Body of pancreas (tissue), 4 donors: Measurements from ENCODE around the gene ZCCHC7. TPM values are rescaled to one million over a fixed set of nuclear protein-coding genes. Genes with fewer than 3 reads are reported as not detected.

Experiments
- ATAC-seq: fragments of 150-250 bp; one replicate; pipeline ENCODE4 v1.9.1; 2016
- DNase-seq, 4 donors: peaks; one replicate each; pipeline ENCODE4 v3.0.0-alpha.2; 2019
- H3K27ac ChIP-seq, 4 donors: fragments of 200-600 bp; sonication (generic); 1 replicate in 3 of 4; 2 replicates in 1 of 4; pipeline versions ENCODE4 v1.5.1 to v1.6.1; 2016 to 2019; ENCODE audit warnings: mild to moderate bottlenecking in 1 of 4, mixed read lengths in 1 of 4, moderate library complexity in 1 of 4
- H3K27me3 ChIP-seq, 2 donors: fragments of 200-600 bp; sonication (generic); one replicate each; pipeline ENCODE4 v1.6.0; 2016; ENCODE audit warnings: mild to moderate bottlenecking in 1 of 2
- H3K36me3 ChIP-seq, 2 donors: fragments of 200-600 bp; sonication (generic); replicated peaks in 1 of 2; 2 replicates each; pipeline ENCODE4 v1.5.1; 2016; ENCODE audit warnings: low read depth in 2 of 2; ENCODE audit not compliant: insufficient read depth in 1 of 2
- H3K4me1 ChIP-seq: fragments of 200-600 bp; sonication (generic); one replicate; pipeline ENCODE4 v1.6.0; 2016
- H3K4me3 ChIP-seq, 2 donors: fragments of 200-600 bp; sonication (generic); 1 replicate in 1 of 2; 2 replicates in 1 of 2; pipeline ENCODE4 v1.5.1; 2016 to 2019
- H3K9me3 ChIP-seq, 3 donors: fragments of 200-600 bp; sonication (generic); 1 replicate in 2 of 3; 2 replicates in 1 of 3; pipeline ENCODE4 v1.5.1; 2016
- CTCF ChIP-seq, 7 experiments: fragments of 450-650 bp in 4 of 7; fragments of 200-600 bp in 3 of 7; sonication (generic) in 3 of 7; IDR thresholded peaks; one replicate each; pipeline ENCODE4 v1.5.1; 2016 to 2019; ENCODE audit warnings: antibody characterized with exemption in 7 of 7
- POLR2A ChIP-seq, 3 donors: fragments of 450-650 bp; IDR thresholded peaks; one replicate each; pipeline ENCODE4 v1.6.1; 2016; ENCODE audit warnings: antibody characterized with exemption in 3 of 3, mild to moderate bottlenecking in 2 of 3
- WGBS, 2 donors: methylation state at CpG; one replicate each; pipeline ENCODE4 v1.1.5; 2017; 5-methylcytosine and 5-hydroxymethylcytosine counted together
- intact Hi-C: fragments of 100-400 bp; cut with DNase I; formaldehyde crosslinking; loops from one replicate; pipeline ENCODE4 v1.15.1; 2023
- total RNA-seq, 2 donors: library from RNA; depleted of rRNA; stranded (reverse); fragments of >200 nt; gene quantifications; one replicate each; pipeline ENCODE4 v1.1.0, GENCODE V29; 2016

The ZCCHC7 gene
- total RNA-seq, 2 donors from 2014 or later = 10.1 to 18.1 TPM

DNA sequence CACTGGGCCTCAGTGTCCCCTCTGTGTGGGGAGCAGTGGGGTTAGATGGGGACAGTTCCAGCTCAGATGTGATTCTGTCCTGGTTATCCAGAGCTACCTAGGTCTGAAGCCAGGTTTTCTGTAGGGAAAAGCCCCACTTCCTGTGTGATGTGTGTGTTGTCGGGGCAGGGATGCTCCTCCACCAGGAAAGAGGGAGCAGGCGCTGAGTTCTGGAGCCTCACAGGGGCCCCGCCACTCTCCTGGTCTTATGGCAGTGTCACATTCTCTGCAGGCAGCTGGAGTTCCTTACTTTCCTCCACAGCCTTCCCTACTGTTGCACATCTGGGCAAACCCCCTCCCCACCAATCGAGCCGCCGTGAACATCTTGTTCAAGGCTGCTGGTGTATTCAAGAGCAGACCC is 263.0 kb downstream of the ZCCHC7 start:
- H3K4me1 ChIP-seq = no peaks in the 10 kb centered on the region
- no peak overlapping the region for H3K4me3 ChIP-seq
- intact Hi-C loops = no loop called here
- no peak for DNase-seq
- 87 to 90% methylated on average over 6 of the region's 6 CpGs for WGBS, 2 donors
- TF ChIP-seq CTCF (IDR thresholded peaks at IDR 0.05) = no peak
- TF ChIP-seq POLR2A (IDR thresholded peaks at IDR 0.05) = no peak
- no peak for ATAC-seq
- no peaks in the 10 kb centered on the region for H3K9me3 ChIP-seq
- no peaks in the 10 kb centered on the region for H3K27me3 ChIP-seq
- no peak overlapping the region for H3K27ac ChIP-seq
- H3K36me3 ChIP-seq = no peaks in the 10 kb centered on the region

GRCh38 chr9:37383876-37384746 is 263.7 kb downstream of the ZCCHC7 start:
- WGBS, 2 donors = 87 to 91% methylated on average over 12 of the region's 12 CpGs
- DNase-seq (no peak), ATAC-seq (no peak)
- H3K4me3 ChIP-seq = no peak overlapping the region
- H3K27me3 ChIP-seq = no peaks in the 10 kb centered on the region
- TF ChIP-seq CTCF (IDR thresholded peaks at IDR 0.05) = no peak
- TF ChIP-seq POLR2A (IDR thresholded peaks at IDR 0.05) = no peak
- H3K4me1 ChIP-seq = no peaks in the 10 kb centered on the region
- H3K27ac ChIP-seq = no peak overlapping the region
- H3K9me3 ChIP-seq = no peaks in the 10 kb centered on the region
- intact Hi-C loops = no loop called here
- H3K36me3 ChIP-seq = no peaks in the 10 kb centered on the region

GRCh38 chr9:37385286-37385685 is 264.9 kb downstream of the ZCCHC7 start:
- TF ChIP-seq CTCF (IDR thresholded peaks at IDR 0.05) = no peak
- no peak for TF ChIP-seq POLR2A (IDR thresholded peaks at IDR 0.05)
- H3K9me3 ChIP-seq = no peaks in the 10 kb centered on the region
- no peaks in the 10 kb centered on the region for H3K36me3 ChIP-seq
- 90 to 96% methylated on average over 6 of the region's 6 CpGs for WGBS, 2 donors
- H3K4me1 ChIP-seq = no peaks in the 10 kb centered on the region
- no peak overlapping the region for H3K27ac ChIP-seq
- H3K4me3 ChIP-seq = no peak overlapping the region
- DNase-seq (no peak), ATAC-seq (no peak)
- intact Hi-C loops = no loop called here
- no peaks in the 10 kb centered on the region for H3K27me3 ChIP-seq

GRCh38 chr9:37386988-37387387 is 266.6 kb downstream of the ZCCHC7 start:
- DNase-seq = no peak
- H3K27ac ChIP-seq = no peak overlapping the region
- no peaks in the 10 kb centered on the region for H3K9me3 ChIP-seq
- WGBS, 2 donors = 87 to 89% methylated on average over 10 of the region's 10 CpGs
- ATAC-seq = no peak
- intact Hi-C loops = no loop called here
- H3K27me3 ChIP-seq = no peaks in the 10 kb centered on the region
- H3K4me1 ChIP-seq = no peaks in the 10 kb centered on the region
- H3K4me3 ChIP-seq = no peak overlapping the region
- H3K36me3 ChIP-seq = no peaks in the 10 kb centered on the region
- TF ChIP-seq CTCF (IDR thresholded peaks at IDR 0.05) = no peak
- TF ChIP-seq POLR2A (IDR thresholded peaks at IDR 0.05) = no peak

GRCh38 chr9:37390759-37391158 is 270.4 kb downstream of the ZCCHC7 start:
- no peak overlapping the region for H3K27ac ChIP-seq
- 21 to 28% methylated on average over 7 of the region's 7 CpGs for WGBS, 2 donors
- H3K4me3 ChIP-seq = no peak overlapping the region
- DNase-seq (peak; percentile 60 to 82 (median 76)), ATAC-seq (peak; percentile 78)
- H3K27me3 ChIP-seq = no peaks in the 10 kb centered on the region
- no peak for TF ChIP-seq POLR2A (IDR thresholded peaks at IDR 0.05)
- TF ChIP-seq CTCF (IDR thresholded peaks at IDR 0.05) = peak; percentile 20 to 67 (median 49)
- no peaks in the 10 kb centered on the region for H3K36me3 ChIP-seq
- intact Hi-C loops = no loop called here
- peaks cover 9% of the 10 kb centered on the region for H3K4me1 ChIP-seq
- H3K9me3 ChIP-seq = no peaks in the 10 kb centered on the region
